HepG2 (cell line): ENCODE results near the gene MEA1. TPM values are rescaled to one million over a fixed set of nuclear protein-coding genes. Genes with fewer than 3 reads are reported as not detected.

Source experiments
- AHR ChIP-seq: IDR thresholded peaks from 2 replicates; pipeline ENCODE4 v1.6.1; 2018; ENCODE audit warnings: missing genetic modification reagents, missing compliant biosample characterization
- CCAR2 ChIP-seq: fragments of 200-400 bp; formaldehyde crosslinking; optimal IDR thresholded peaks from 2 replicates; pipeline ENCODE3; 2018; ENCODE audit warnings: low read depth, mild to moderate bottlenecking, low read length, moderate library complexity
- DNMT3B ChIP-seq: conservative IDR thresholded peaks from 2 replicates; pipeline ENCODE4 v1.6.1; 2016; ENCODE audit warnings: missing biosample characterization, control low read depth
- DR1 ChIP-seq: sonication (generic); formaldehyde crosslinking; IDR thresholded peaks from 2 replicates; pipeline ENCODE4 v1.8.0; 2021; ENCODE audit warnings: mild to moderate bottlenecking, missing genetic modification reagents, inconsistent platforms
- FOSL1 ChIP-seq: sonication (generic); formaldehyde crosslinking; IDR thresholded peaks from 2 replicates; pipeline ENCODE4 v1.9.0; 2021; ENCODE audit warnings: missing genetic modification reagents, borderline replicate concordance
- HCFC1 ChIP-seq: fragments of 150-350 bp; IDR thresholded peaks from 2 replicates; pipeline ENCODE4 v1.6.1; 2014; ENCODE audit warnings: low read depth, low read length
- PAWR ChIP-seq: sonication (generic); formaldehyde crosslinking; IDR thresholded peaks from 2 replicates; pipeline ENCODE4 v1.4.0; 2020; ENCODE audit warnings: missing genetic modification reagents, mild to moderate bottlenecking, borderline replicate concordance
- TP53 ChIP-seq: sonication (generic); formaldehyde crosslinking; conservative IDR thresholded peaks from 2 replicates; pipeline ENCODE4 v1.4.0; 2020; ENCODE audit warnings: missing genetic modification reagents
- ZFP36L2 ChIP-seq: sonication (generic); formaldehyde crosslinking; IDR thresholded peaks from 2 replicates; pipeline ENCODE4 v1.4.0; 2020; ENCODE audit warnings: missing genetic modification reagents
- ZMYM2 ChIP-seq: sonication (generic); formaldehyde crosslinking; IDR thresholded peaks from 2 replicates; pipeline ENCODE4 v1.8.0; 2022; ENCODE audit warnings: mild to moderate bottlenecking, missing genetic modification reagents
- ZNF383 ChIP-seq: sonication (generic); formaldehyde crosslinking; IDR thresholded peaks from 2 replicates; pipeline ENCODE4 v1.4.0; 2020; ENCODE audit warnings: missing genetic modification reagents, mild to moderate bottlenecking, borderline replicate concordance
- ZNF484 ChIP-seq: sonication (generic); formaldehyde crosslinking; IDR thresholded peaks from 2 replicates; pipeline ENCODE4 v1.5.1; 2020; ENCODE audit warnings: mild to moderate bottlenecking, low read depth, missing genetic modification reagents, borderline replicate concordance
- ZNF598 ChIP-seq: sonication (generic); formaldehyde crosslinking; IDR thresholded peaks from 2 replicates; pipeline ENCODE4 v1.5.1; 2020; ENCODE audit warnings: mild to moderate bottlenecking, missing genetic modification reagents, borderline replicate concordance
- ZNF619 ChIP-seq: sonication (generic); formaldehyde crosslinking; IDR thresholded peaks from 2 replicates; pipeline ENCODE4 v1.4.0; 2020; ENCODE audit warnings: mild to moderate bottlenecking, missing genetic modification reagents
- ZNF709 ChIP-seq: sonication (generic); formaldehyde crosslinking; IDR thresholded peaks from 2 replicates; pipeline ENCODE4 v1.5.0; 2020; ENCODE audit warnings: mild to moderate bottlenecking, missing genetic modification reagents
- ZSCAN25 ChIP-seq: sonication (generic); formaldehyde crosslinking; IDR thresholded peaks from 2 replicates; pipeline ENCODE4 v1.8.0; 2022; ENCODE audit warnings: mild to moderate bottlenecking, missing genetic modification reagents
- polyA plus RNA-seq, 8 experiments: library from polyadenylated mRNA; depleted of rRNA in 3 of 8; stranded (reverse) in 7 of 8; unstranded in 1 of 8; fragments of >200 nt; fragmentation: Illumina TruSeq in 4 of 8; extraction: Trizol in 4 of 8; gene quantifications; 2 replicates each; pipeline versions ENCODE4 v1.2.1 to v1.2.3, GENCODE V29; 2011 to 2016; ENCODE audit warnings: low read depth in 4 of 8, missing spikeins in 1 of 8, mixed read lengths in 1 of 8; ENCODE audit not compliant: insufficient read depth in 1 of 8
- total RNA-seq, 5 experiments: library from RNA; depleted of rRNA; stranded (reverse); fragments of >200 nt; fragmentation: Illumina TruSeq; extraction: Trizol; gene quantifications; 2 replicates each; pipeline ENCODE4 v1.2.3, GENCODE V29; 2016; ENCODE audit warnings: low read depth in 1 of 5
- TF ChIP-seq, protein P1 (sequence below), 2 experiments: sonication (generic) in 1 of 2; formaldehyde crosslinking in 1 of 2; IDR thresholded peaks; 2 replicates each; pipeline versions ENCODE4 v1.6.1 to v1.9.0; 2014 to 2022; ENCODE audit warnings: antibody characterized with exemption in 1 of 2, borderline replicate concordance in 1 of 2, inconsistent platforms in 1 of 2, low read depth in 1 of 2, missing genetic modification reagents in 1 of 2
- TF ChIP-seq, protein P2 (sequence below): sonication (generic); formaldehyde crosslinking; IDR thresholded peaks from 2 replicates; pipeline ENCODE4 v1.8.1; 2023; ENCODE audit warnings: mild to moderate bottlenecking, moderate library complexity, missing genetic modification reagents
- TF ChIP-seq, protein P3 (sequence below), 2 experiments: sonication (generic) in 1 of 2; formaldehyde crosslinking in 1 of 2; IDR thresholded peaks; 2 replicates each; pipeline versions ENCODE4 v1.4.0 to v1.6.1; 2018 to 2020; ENCODE audit warnings: missing genetic modification reagents in 2 of 2, borderline replicate concordance in 1 of 2, low read depth in 1 of 2, mild to moderate bottlenecking in 1 of 2, missing biosample characterization in 1 of 2

Gene MEA1
- total and polyA plus RNA-seq, 2 of the 13 experiments (the other 11 are each of a cell fraction or from before 2014, with no cell fraction given) = 75.6 to 86.2 TPM

DNA sequence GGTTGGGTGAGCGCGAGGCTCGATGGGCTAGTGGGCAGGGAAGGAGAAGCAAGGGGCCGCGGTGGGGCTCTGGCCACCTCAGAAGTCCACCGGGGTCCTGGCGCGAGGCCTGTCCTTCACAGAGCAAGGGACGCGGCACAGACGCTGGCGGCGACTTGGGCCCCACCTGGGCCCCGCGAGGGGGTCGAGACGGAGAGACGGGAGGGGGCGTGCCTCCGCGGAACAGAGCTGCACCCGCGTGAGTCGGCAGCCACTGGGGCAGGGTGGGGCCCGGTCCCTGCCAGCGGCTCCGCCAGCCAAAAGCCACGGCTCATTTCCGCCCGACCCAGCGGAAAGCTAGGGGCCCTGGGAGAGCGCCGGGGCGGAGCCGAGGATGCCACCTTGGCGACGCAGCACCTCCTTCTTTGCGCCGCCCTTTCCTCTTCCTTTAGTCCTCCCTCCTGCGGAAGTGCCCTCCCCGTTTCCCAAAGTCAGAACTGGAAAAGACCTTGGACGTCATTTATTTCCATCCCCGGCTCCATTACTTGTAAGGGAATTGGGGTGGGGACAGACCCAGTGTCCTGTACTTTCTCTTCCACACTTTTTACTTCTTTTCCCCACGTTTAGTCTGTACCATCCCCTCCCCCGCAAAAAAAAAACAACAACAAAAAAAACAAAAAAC, 39.9 kb upstream of the MEA1 start, which contains the start of gene CUL7 (continued):
- TF ChIP-seq, protein P1, sequence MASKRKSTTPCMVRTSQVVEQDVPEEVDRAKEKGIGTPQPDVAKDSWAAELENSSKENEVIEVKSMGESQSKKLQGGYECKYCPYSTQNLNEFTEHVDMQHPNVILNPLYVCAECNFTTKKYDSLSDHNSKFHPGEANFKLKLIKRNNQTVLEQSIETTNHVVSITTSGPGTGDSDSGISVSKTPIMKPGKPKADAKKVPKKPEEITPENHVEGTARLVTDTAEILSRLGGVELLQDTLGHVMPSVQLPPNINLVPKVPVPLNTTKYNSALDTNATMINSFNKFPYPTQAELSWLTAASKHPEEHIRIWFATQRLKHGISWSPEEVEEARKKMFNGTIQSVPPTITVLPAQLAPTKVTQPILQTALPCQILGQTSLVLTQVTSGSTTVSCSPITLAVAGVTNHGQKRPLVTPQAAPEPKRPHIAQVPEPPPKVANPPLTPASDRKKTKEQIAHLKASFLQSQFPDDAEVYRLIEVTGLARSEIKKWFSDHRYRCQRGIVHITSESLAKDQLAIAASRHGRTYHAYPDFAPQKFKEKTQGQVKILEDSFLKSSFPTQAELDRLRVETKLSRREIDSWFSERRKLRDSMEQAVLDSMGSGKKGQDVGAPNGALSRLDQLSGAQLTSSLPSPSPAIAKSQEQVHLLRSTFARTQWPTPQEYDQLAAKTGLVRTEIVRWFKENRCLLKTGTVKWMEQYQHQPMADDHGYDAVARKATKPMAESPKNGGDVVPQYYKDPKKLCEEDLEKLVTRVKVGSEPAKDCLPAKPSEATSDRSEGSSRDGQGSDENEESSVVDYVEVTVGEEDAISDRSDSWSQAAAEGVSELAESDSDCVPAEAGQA (IDR thresholded peaks at IDR 0.05; ENCODE audit: low read depth) = peak; percentile 84
- TF ChIP-seq, protein P1 (CRISPR knock-in tag; IDR thresholded peaks at IDR 0.05; ENCODE audit: borderline replicate concordance) = no peak
- no peak for TF ChIP-seq ZMYM2 (CRISPR knock-in tag)
- no peak; the same call in 1 of the 2 replicates for TF ChIP-seq ZFP36L2 (CRISPR knock-in tag)
- peak; percentile 91; the same call in 1 of the 2 replicates for TF ChIP-seq DNMT3B (CRISPR knock-in tag)
- TF ChIP-seq CCAR2 = no peak
- TF ChIP-seq TP53 (CRISPR knock-in tag) = no peak
- peak; percentile 72; the same call in 1 of the 2 replicates for TF ChIP-seq DR1 (CRISPR knock-in tag)
- TF ChIP-seq PAWR (CRISPR knock-in tag) = no peak
- TF ChIP-seq, protein P2, sequence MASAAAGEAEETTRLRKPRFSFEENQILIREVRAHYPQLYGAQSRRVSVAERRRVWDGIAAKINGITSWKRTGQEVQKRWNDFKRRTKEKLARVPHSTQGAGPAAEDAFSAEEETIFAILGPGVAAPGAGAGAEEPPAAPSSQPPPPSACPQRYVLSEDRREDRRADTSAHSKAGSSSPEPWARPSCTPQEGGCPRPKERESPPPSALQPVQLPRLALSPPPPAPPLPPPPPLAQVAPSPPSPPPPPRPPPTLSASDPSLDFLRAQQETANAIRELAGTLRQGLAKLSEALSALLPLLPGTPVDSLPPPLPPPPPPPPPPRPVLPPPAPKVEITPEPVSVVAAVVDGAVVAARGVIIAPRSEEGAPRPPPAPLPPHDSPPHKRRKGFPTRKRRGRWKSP (CRISPR knock-in tag) = peak; percentile 98
- TF ChIP-seq ZNF598 (CRISPR knock-in tag) = peak; percentile 23; the same call in 1 of the 2 replicates
- no peak; the same call in none of the 2 replicates for TF ChIP-seq ZNF709 (CRISPR knock-in tag)
- no peak for TF ChIP-seq FOSL1 (CRISPR knock-in tag)
- no peak; the same call in 1 of the 2 replicates for TF ChIP-seq HCFC1
- TF ChIP-seq ZNF484 (CRISPR knock-in tag) = 0 out of 2 replicates have a peak, but pooled peaks have one; percentile 86
- TF ChIP-seq, protein P3, sequence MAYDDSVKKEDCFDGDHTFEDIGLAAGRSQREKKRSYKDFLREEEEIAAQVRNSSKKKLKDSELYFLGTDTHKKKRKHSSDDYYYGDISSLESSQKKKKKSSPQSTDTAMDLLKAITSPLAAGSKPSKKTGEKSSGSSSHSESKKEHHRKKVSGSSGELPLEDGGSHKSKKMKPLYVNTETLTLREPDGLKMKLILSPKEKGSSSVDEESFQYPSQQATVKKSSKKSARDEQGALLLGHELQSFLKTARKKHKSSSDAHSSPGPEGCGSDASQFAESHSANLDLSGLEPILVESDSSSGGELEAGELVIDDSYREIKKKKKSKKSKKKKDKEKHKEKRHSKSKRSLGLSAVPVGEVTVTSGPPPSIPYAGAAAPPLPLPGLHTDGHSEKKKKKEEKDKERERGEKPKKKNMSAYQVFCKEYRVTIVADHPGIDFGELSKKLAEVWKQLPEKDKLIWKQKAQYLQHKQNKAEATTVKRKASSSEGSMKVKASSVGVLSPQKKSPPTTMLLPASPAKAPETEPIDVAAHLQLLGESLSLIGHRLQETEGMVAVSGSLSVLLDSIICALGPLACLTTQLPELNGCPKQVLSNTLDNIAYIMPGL (CRISPR knock-in tag; IDR thresholded peaks at IDR 0.05; ENCODE audit: borderline replicate concordance in 1 of 2, low read depth in 1 of 2) = peak; percentile 92 to 96
- peak; percentile 77; the same call in 1 of the 2 replicates for TF ChIP-seq ZSCAN25 (CRISPR knock-in tag)
- TF ChIP-seq AHR = peak; percentile 97
- no peak for TF ChIP-seq ZNF383 (CRISPR knock-in tag)
- TF ChIP-seq ZNF619 (CRISPR knock-in tag) = no peak; the same call in 1 of the 2 replicates
